Tibial nerve (tissue), 4 donors: ENCODE measurements around the gene CTH.

ENCODE experiments used
- CTCF ChIP-seq, 5 experiments: fragments of 200-600 bp in 3 of 5; fragments of 450-650 bp in 2 of 5; sonication (generic) in 3 of 5; IDR thresholded peaks; one replicate each; pipeline ENCODE4 v1.5.1; 2016 to 2019; ENCODE audit warnings: antibody characterized with exemption in 5 of 5, mild to moderate bottlenecking in 3 of 5, moderate library complexity in 2 of 5
- EP300 ChIP-seq, 2 donors: sonication (generic); formaldehyde crosslinking; IDR thresholded peaks; one replicate each; pipeline ENCODE4 v1.6.1; 2017; ENCODE audit warnings: antibody characterized with exemption in 2 of 2, mild to moderate bottlenecking in 1 of 2
- POLR2A ChIP-seq, 2 donors: fragments of 450-650 bp; IDR thresholded peaks; one replicate each; pipeline ENCODE4 v1.6.1; 2017; ENCODE audit warnings: antibody characterized with exemption in 2 of 2, mild to moderate bottlenecking in 2 of 2, moderate library complexity in 2 of 2

GRCh38 chr1:70483342-70483741 lies 72.3 kb downstream of the CTH start:
- TF ChIP-seq POLR2A (IDR thresholded peaks at IDR 0.05) = no peak
- no peak for TF ChIP-seq EP300 (IDR thresholded peaks at IDR 0.05)
- no peak for TF ChIP-seq CTCF (IDR thresholded peaks at IDR 0.05)
